CD14-positive monocyte (primary cell): Measurements from ENCODE around the gene NEDD4L. TPM values are rescaled to one million over a fixed set of nuclear protein-coding genes. Genes with fewer than 3 reads are reported as not detected.

Experiments used
- DNase-seq, 3 donors: peaks; one replicate each; pipeline ENCODE4 v3.0.0-alpha.2; 2011 to 2022
- H2AFZ ChIP-seq: 2 replicates; pipeline ENCODE4 v1.6.0; 2012; ENCODE audit warnings: mild to moderate bottlenecking, low read depth, low read length, inconsistent platforms; ENCODE audit not compliant: insufficient read depth, poor library complexity, severe bottlenecking
- H3K27ac ChIP-seq, 2 donors: 1 replicate in 1 of 2; 2 replicates in 1 of 2; pipeline ENCODE4 v1.5.1; 2012 to 2013; ENCODE audit warnings: low read length in 2 of 2, control low read depth in 1 of 2, inconsistent platforms in 1 of 2, low read depth in 1 of 2, mild to moderate bottlenecking in 1 of 2
- H3K27me3 ChIP-seq, 2 donors: one replicate each; pipeline versions ENCODE4 v1.6.0 to v1.6.1; 2011 to 2013; ENCODE audit warnings: low read length in 2 of 2; ENCODE audit not compliant: control insufficient read depth in 2 of 2, insufficient read depth in 2 of 2
- H3K36me3 ChIP-seq, 2 donors: replicated peaks in 1 of 2; 1 replicate in 1 of 2; 2 replicates in 1 of 2; pipeline versions ENCODE4 v1.5.1 to v1.6.1; 2012 to 2013; ENCODE audit warnings: low read length in 2 of 2, control low read depth in 1 of 2, inconsistent platforms in 1 of 2, mild to moderate bottlenecking in 1 of 2; ENCODE audit not compliant: insufficient read depth in 2 of 2, control insufficient read depth in 1 of 2
- H3K4me1 ChIP-seq, 2 donors: 1 replicate in 1 of 2; 2 replicates in 1 of 2; pipeline versions ENCODE4 v1.5.1 to v1.6.1; 2012 to 2013; ENCODE audit warnings: low read length in 2 of 2, control low read depth in 1 of 2, inconsistent platforms in 1 of 2, mild to moderate bottlenecking in 1 of 2, moderate library complexity in 1 of 2; ENCODE audit not compliant: insufficient read depth in 2 of 2, control insufficient read depth in 1 of 2
- H3K4me2 ChIP-seq: replicated peaks from 2 replicates; pipeline ENCODE3; 2012; ENCODE audit warnings: low read length, moderate library complexity, mild to moderate bottlenecking; ENCODE audit not compliant: poor library complexity, severe bottlenecking; ENCODE audit errors: extremely low read depth
- H3K4me3 ChIP-seq, 3 experiments: fragments of 200-600 bp in 1 of 3; sonication (generic) in 1 of 3; replicated peaks in 1 of 3; 1 replicate in 2 of 3; 2 replicates in 1 of 3; pipeline ENCODE4 v1.5.1; 2011 to 2013; ENCODE audit warnings: low read length in 3 of 3, mild to moderate bottlenecking in 3 of 3, control low read depth in 2 of 3, low read depth in 2 of 3, inconsistent platforms in 1 of 3, moderate library complexity in 1 of 3
- H3K79me2 ChIP-seq: 2 replicates; pipeline ENCODE4 v1.6.0; 2012; ENCODE audit warnings: mild to moderate bottlenecking, control low read depth, inconsistent platforms, low read length, moderate library complexity; ENCODE audit not compliant: insufficient read depth
- H3K9ac ChIP-seq: 2 replicates; pipeline ENCODE4 v1.6.0; 2017; ENCODE audit warnings: low read length, mild to moderate bottlenecking; ENCODE audit not compliant: insufficient read depth, poor library complexity, severe bottlenecking
- H3K9me3 ChIP-seq, 2 donors: replicated peaks in 1 of 2; 1 replicate in 1 of 2; 2 replicates in 1 of 2; pipeline versions ENCODE4 v1.5.1 to v1.6.1; 2012 to 2013; ENCODE audit warnings: low read length in 2 of 2, control low read depth in 1 of 2; ENCODE audit not compliant: control insufficient read depth in 1 of 2, insufficient read depth in 1 of 2
- H4K20me1 ChIP-seq: 2 replicates; pipeline ENCODE4 v1.6.0; 2012; ENCODE audit warnings: mild to moderate bottlenecking, low read length, control low read depth, moderate library complexity; ENCODE audit not compliant: insufficient read depth
- H3K27ac Mint-ChIP-seq, 7 donors: one replicate each; pipeline ENCODE4 v1.8.0; 2020; ENCODE audit warnings: mild to moderate bottlenecking in 7 of 7, mixed read lengths in 7 of 7, moderate library complexity in 6 of 7, inconsistent platforms in 2 of 7
- H3K27me3 Mint-ChIP-seq, 3 donors: one replicate each; pipeline ENCODE4 v1.8.0; 2021 to 2022; ENCODE audit warnings: low read depth in 3 of 3, mild to moderate bottlenecking in 3 of 3, mixed read lengths in 3 of 3, moderate library complexity in 3 of 3, inconsistent platforms in 1 of 3
- H3K36me3 Mint-ChIP-seq, 2 donors: one replicate each; pipeline ENCODE4 v1.8.0; 2020; ENCODE audit warnings: mixed read lengths in 2 of 2, inconsistent platforms in 1 of 2, mild to moderate bottlenecking in 1 of 2
- H3K4me1 Mint-ChIP-seq: one replicate; pipeline ENCODE4 v1.8.0; 2020; ENCODE audit warnings: mild to moderate bottlenecking, mixed read lengths
- H3K4me3 Mint-ChIP-seq, 2 donors: one replicate each; pipeline ENCODE4 v1.8.0; 2020; ENCODE audit warnings: mild to moderate bottlenecking in 2 of 2, mixed read lengths in 2 of 2, moderate library complexity in 1 of 2
- H3K9me3 Mint-ChIP-seq, 7 donors: one replicate each; pipeline ENCODE4 v1.8.0; 2020 to 2022; ENCODE audit warnings: mixed read lengths in 7 of 7, mild to moderate bottlenecking in 6 of 7, moderate library complexity in 6 of 7, inconsistent platforms in 2 of 7
- CTCF ChIP-seq: fragments of 200-600 bp; IDR thresholded peaks from one replicate; pipeline ENCODE4 v1.8.0; 2022; ENCODE audit warnings: antibody characterized with exemption, mild to moderate bottlenecking
- WGBS: methylation state at CpG from one replicate; pipeline ENCODE4 v1.1.5; 2013; ENCODE audit warnings: missing lambda C conversion rate; ENCODE audit not compliant: insufficient coverage; 5-methylcytosine and 5-hydroxymethylcytosine counted together
- intact Hi-C, 2 donors: fragments of 100-400 bp; cut with micrococcal nuclease; formaldehyde crosslinking; loops; one replicate each; pipeline versions ENCODE4 v1.15.0 to v1.15.1; 2023
- polyA plus RNA-seq, 3 donors: library from polyadenylated mRNA; depleted of rRNA in 1 of 3; unstranded in 2 of 3; stranded (reverse) in 1 of 3; fragments of 300-500 nt in 2 of 3; fragments of >200 nt in 1 of 3; fragmentation: Illumina TruSeq in 2 of 3; gene quantifications; 1 replicate in 2 of 3; 2 replicates in 1 of 3; pipeline ENCODE4 v1.2.3, GENCODE V29; 2012 to 2021

The NEDD4L gene
- polyA plus RNA-seq, 3 donors = 2.5 to 5.2 (median 4.5) TPM

- H3K4me3 ChIP-seq = no peak overlapping the region
- H3K4me2 ChIP-seq = no peak overlapping the region
- H3K27me3 Mint-ChIP-seq = peaks cover 5 to 13% (median 9%) of the 10 kb centered on the region in 3 donors
- H4K20me1 ChIP-seq = no peaks in the 10 kb centered on the region
- H3K27ac ChIP-seq = no peak overlapping the region
- H3K4me3 Mint-ChIP-seq = no peak overlapping the region
- H3K27me3 ChIP-seq = no peaks in the 10 kb centered on the region
- peaks cover 40% of the 10 kb centered on the region for H3K4me1 Mint-ChIP-seq
- H3K9me3 ChIP-seq = no peaks in the 10 kb centered on the region
- DNase-seq = no peak
- H3K9me3 Mint-ChIP-seq = peaks cover 0 to 3% (median 0%) of the 10 kb centered on the region in 7 donors
- H2AFZ ChIP-seq = no peak overlapping the region
- no peak for TF ChIP-seq CTCF
- H3K4me1 ChIP-seq = peaks cover 27 to 40% of the 10 kb centered on the region in 2 donors
- no peaks in the 10 kb centered on the region for H3K79me2 ChIP-seq
- WGBS = 92% methylated on average over 7 of the region's 8 CpGs
- H3K27ac Mint-ChIP-seq = peak overlapping the region in 3 of 7 donors; percentile 28 to 65 (median 61)
- intact Hi-C loops = no loop called here
- no peaks in the 10 kb centered on the region for H3K36me3 ChIP-seq
- H3K9ac ChIP-seq = no peak overlapping the region
- H3K36me3 Mint-ChIP-seq = peaks cover 0 to 4% of the 10 kb centered on the region in 2 donors
These were observed 51.2 kb downstream of the NEDD4L start for GRCh38 chr18:58095222-58095621.

GRCh38 chr18:58095655-58096054 is 51.6 kb downstream of the NEDD4L start:
- no peak overlapping the region for H3K4me2 ChIP-seq
- H3K79me2 ChIP-seq = no peaks in the 10 kb centered on the region
- no peak for TF ChIP-seq CTCF
- intact Hi-C loops = no loop called here
- H3K4me1 ChIP-seq = peaks cover 22 to 35% of the 10 kb centered on the region in 2 donors
- H3K27ac ChIP-seq = no peak overlapping the region
- H3K9me3 ChIP-seq = no peaks in the 10 kb centered on the region
- peaks cover 5 to 13% (median 9%) of the 10 kb centered on the region in 3 donors for H3K27me3 Mint-ChIP-seq
- DNase-seq = peak; percentile 26 to 60 (median 34)
- no peak overlapping the region for H3K4me3 Mint-ChIP-seq
- H3K4me1 Mint-ChIP-seq = peaks cover 38% of the 10 kb centered on the region
- WGBS = no CpG with 5 or more reads among the region's 2 CpGs
- peaks cover 0 to 3% (median 0%) of the 10 kb centered on the region in 7 donors for H3K9me3 Mint-ChIP-seq
- H4K20me1 ChIP-seq = no peaks in the 10 kb centered on the region
- H2AFZ ChIP-seq = no peak overlapping the region
- H3K36me3 Mint-ChIP-seq = peaks cover 0 to 4% of the 10 kb centered on the region in 2 donors
- H3K27me3 ChIP-seq = no peaks in the 10 kb centered on the region
- H3K36me3 ChIP-seq = no peaks in the 10 kb centered on the region
- H3K27ac Mint-ChIP-seq = peak overlapping the region in 3 of 7 donors; percentile 3 to 46 (median 41)
- no peak overlapping the region for H3K9ac ChIP-seq
- no peak overlapping the region for H3K4me3 ChIP-seq
